DMS153 treated with DMSO at 0.1 percent for 48 hours (cell line): ENCODE measurements around the gene MYO5B.

Experiments
- DNase-seq: peaks from one replicate; lab custom pipeline; 2025; ENCODE audit not compliant: unreplicated experiment; lab: John Stamatoyannopoulos, UW

The MYO5B gene

GRCh38 chr18:50027996-50028395, 167.0 kb downstream of the MYO5B start:
- no peak for DNase-seq

- no peak for DNase-seq
Observed at GRCh38 chr18:50024466-50024865, 170.5 kb downstream of the MYO5B start.

- no peak for DNase-seq
Observed at GRCh38 chr18:50022985-50023384, 172.0 kb downstream of the MYO5B start.

GRCh38 chr18:50014606-50015005, 180.3 kb downstream of the MYO5B start:
- DNase-seq = no peak

- no peak for DNase-seq
Observed at GRCh38 chr18:50013363-50014138, 181.4 kb downstream of the MYO5B start.

GRCh38 chr18:50011813-50012435, 183.0 kb downstream of the MYO5B start:
- no peak for DNase-seq

GRCh38 chr18:50009773-50010335, 185.1 kb downstream of the MYO5B start:
- DNase-seq = peak; percentile 53

- no peak for DNase-seq
Observed at GRCh38 chr18:50008306-50008705, 186.6 kb downstream of the MYO5B start.

- DNase-seq = no peak
Observed at GRCh38 chr18:50006470-50007046, 188.4 kb downstream of the MYO5B start.

GRCh38 chr18:50004013-50004412, 190.9 kb downstream of the MYO5B start:
- no peak for DNase-seq

GRCh38 chr18:50002781-50003180, 192.2 kb downstream of the MYO5B start:
- DNase-seq = no peak

GRCh38 chr18:50000227-50000626, 194.7 kb downstream of the MYO5B start:
- DNase-seq = no peak

- no peak for DNase-seq
Observed at GRCh38 chr18:49999128-49999527, 195.8 kb downstream of the MYO5B start.

- DNase-seq = no peak
Observed at GRCh38 chr18:49997558-49997957, 197.4 kb downstream of the MYO5B start.

GRCh38 chr18:49994410-49994809, 200.5 kb downstream of the MYO5B start:
- DNase-seq = no peak

- DNase-seq = no peak
Observed at GRCh38 chr18:49993299-49993698, 201.6 kb downstream of the MYO5B start.

GRCh38 chr18:49988733-49989132, 206.2 kb downstream of the MYO5B start:
- no peak for DNase-seq

GRCh38 chr18:49988101-49988500, 206.8 kb downstream of the MYO5B start:
- no peak for DNase-seq

- DNase-seq = no peak
Observed at GRCh38 chr18:49985236-49985635, 209.7 kb downstream of the MYO5B start.

- no peak for DNase-seq
Observed at GRCh38 chr18:49980896-49981295, 214.1 kb downstream of the MYO5B start.

GRCh38 chr18:49976795-49977560, 218.0 kb downstream of the MYO5B start:
- no peak for DNase-seq
